Hindlimb muscle (tissue), 1 donor: Measurements from ENCODE around the gene DIDO1. TPM values are rescaled to one million over a fixed set of nuclear protein-coding genes. Genes with fewer than 3 reads are reported as not detected.
"Not testable (repeated sequence)": the region's sequence is repeated elsewhere in the genome, so short reads cannot be mapped to it uniquely, and the experiment has no call there.

Experiments
- DNase-seq: peaks from one replicate; pipeline ENCODE4 v3.0.0-alpha.2; 2013
- polyA plus RNA-seq: library from polyadenylated mRNA; unstranded; fragments of 120-200 nt; gene quantifications from one replicate; pipeline ENCODE4 v1.2.1, GENCODE V29; 2013; ENCODE audit not compliant: insufficient read length

DIDO1 gene
- polyA plus RNA-seq, 1 donor: 40.0 TPM

GRCh38 chr20:62876501-62876901, 49.8 kb downstream of the DIDO1 start:
- DNase-seq: no peak

GRCh38 chr20:62875419-62876361, 50.6 kb downstream of the DIDO1 start:
- DNase-seq: peak; percentile 86

- DNase-seq: no peak
Measured at GRCh38 chr20:62874964-62875344, 51.4 kb downstream of the DIDO1 start.

- peak; percentile 62 for DNase-seq
Measured at GRCh38 chr20:62873681-62874031, 52.6 kb downstream of the DIDO1 start.

GRCh38 chr20:62873280-62873679, 53.0 kb downstream of the DIDO1 start:
- DNase-seq: no peak

GRCh38 chr20:62872862-62873261, 53.4 kb downstream of the DIDO1 start:
- no peak for DNase-seq

GRCh38 chr20:62872184-62872847, 54.0 kb downstream of the DIDO1 start:
- DNase-seq: no peak

GRCh38 chr20:62864207-62864606, 62.1 kb downstream of the DIDO1 start:
- DNase-seq: no peak

GRCh38 chr20:62861726-62862336, 64.5 kb downstream of the DIDO1 start, which contains the start of gene TCFL5:
TCFL5 (minus strand) TSS chr20:62861822; CDS start chr20:62861670, 152 bp downstream.
- peak; percentile 84 for DNase-seq

- no peak for DNase-seq
Measured at GRCh38 chr20:62860924-62861691, 65.2 kb downstream of the DIDO1 start.

- DNase-seq: no peak
Measured at GRCh38 chr20:62860391-62860923, 65.8 kb downstream of the DIDO1 start.

GRCh38 chr20:62859721-62860120, 66.6 kb downstream of the DIDO1 start:
- no peak for DNase-seq

GRCh38 chr20:62858058-62858830, 68.1 kb downstream of the DIDO1 start:
- DNase-seq: no peak

- no peak for DNase-seq
Measured at GRCh38 chr20:62856931-62857619, 69.2 kb downstream of the DIDO1 start.

- DNase-seq: no peak
Measured at GRCh38 chr20:62855120-62855519, 71.2 kb downstream of the DIDO1 start.

- DNase-seq: no peak
Measured at GRCh38 chr20:62854121-62854520, 72.2 kb downstream of the DIDO1 start.

- not testable (repeated sequence) for DNase-seq
Measured at GRCh38 chr20:62853304-62853703, 73.0 kb downstream of the DIDO1 start.

GRCh38 chr20:62852841-62853240, 73.5 kb downstream of the DIDO1 start:
- DNase-seq: no peak

- no peak for DNase-seq
Measured at GRCh38 chr20:62852196-62852595, 74.1 kb downstream of the DIDO1 start.

GRCh38 chr20:62850333-62850974, 75.9 kb downstream of the DIDO1 start:
- no peak for DNase-seq
